ENCODE data around the gene TRAFD1. TPM values are rescaled to one million over a fixed set of nuclear protein-coding genes. Genes with fewer than 3 reads are reported as not detected.

The TRAFD1 gene
- total and polyA plus RNA-seq, 2 of the 13 experiments (the other 11 are each of a cell fraction or from before 2014, with no cell fraction given): 9.5 to 20.9 TPM

DNA sequence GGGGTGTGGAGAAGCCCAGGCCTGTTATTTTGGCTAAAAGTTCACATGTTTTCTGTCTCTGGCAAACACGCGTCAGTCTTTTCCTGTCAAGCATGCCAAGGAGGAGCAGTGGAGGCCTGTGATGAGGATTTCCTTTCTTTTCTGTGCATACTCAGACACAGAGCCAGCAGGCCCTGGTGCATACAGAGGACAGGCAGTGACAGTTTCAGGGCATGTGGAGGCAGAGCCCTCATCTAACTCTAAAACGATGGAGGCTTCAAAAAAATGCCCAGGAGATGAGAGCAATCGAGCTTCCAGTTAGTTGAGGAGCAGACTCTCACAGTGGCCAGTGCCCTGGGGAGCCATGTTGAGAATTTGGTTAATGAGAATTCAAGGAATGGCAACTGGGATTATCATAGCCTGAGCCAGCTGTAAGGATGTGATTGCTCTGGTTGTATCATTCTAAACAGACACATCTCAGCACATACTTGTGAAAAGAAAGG lies 66.5 kb downstream of the TRAFD1 start (continued):
- TF ChIP-seq, protein P1, sequence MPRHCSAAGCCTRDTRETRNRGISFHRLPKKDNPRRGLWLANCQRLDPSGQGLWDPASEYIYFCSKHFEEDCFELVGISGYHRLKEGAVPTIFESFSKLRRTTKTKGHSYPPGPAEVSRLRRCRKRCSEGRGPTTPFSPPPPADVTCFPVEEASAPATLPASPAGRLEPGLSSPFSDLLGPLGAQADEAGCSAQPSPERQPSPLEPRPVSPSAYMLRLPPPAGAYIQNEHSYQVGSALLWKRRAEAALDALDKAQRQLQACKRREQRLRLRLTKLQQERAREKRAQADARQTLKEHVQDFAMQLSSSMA (CRISPR knock-in tag; IDR thresholded peaks at IDR 0.05): no peak
- no peak for TF ChIP-seq CREM (IDR thresholded peaks at IDR 0.05)
- TF ChIP-seq CREM (CRISPR knock-in tag; IDR thresholded peaks at IDR 0.05): no peak
- TF ChIP-seq, protein P2, sequence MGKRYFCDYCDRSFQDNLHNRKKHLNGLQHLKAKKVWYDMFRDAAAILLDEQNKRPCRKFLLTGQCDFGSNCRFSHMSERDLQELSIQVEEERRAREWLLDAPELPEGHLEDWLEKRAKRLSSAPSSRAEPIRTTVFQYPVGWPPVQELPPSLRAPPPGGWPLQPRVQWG (CRISPR knock-in tag; IDR thresholded peaks at IDR 0.05; ENCODE audit: borderline replicate concordance, low read depth): no peak

DNA sequence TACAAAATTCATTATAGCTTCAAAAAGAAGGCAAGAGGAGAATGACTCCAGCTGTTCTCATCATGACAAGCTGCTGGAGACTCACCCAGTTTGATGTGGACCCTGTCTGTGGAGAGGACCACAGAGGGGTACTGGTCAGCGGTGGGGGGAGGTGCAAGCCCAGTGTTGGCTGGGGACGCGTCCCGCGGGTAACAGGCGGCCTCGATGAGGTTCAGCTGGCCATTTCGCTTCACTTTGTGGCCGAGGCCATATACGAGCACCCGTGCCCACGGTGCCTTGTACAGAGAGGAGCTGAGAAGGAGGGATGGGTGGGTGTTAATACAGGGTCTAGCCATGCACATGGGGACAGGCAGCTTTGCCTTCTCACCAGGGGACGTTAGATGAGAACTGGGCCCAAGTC lies 67.1 kb downstream of the TRAFD1 start:
- WGBS (ENCODE audit: low lambda C conversion rate): 96% methylated on average over 13 of the region's 13 CpGs
- no peak for DNase-seq (ENCODE audit: low spot score)
- no peak for FAIRE-seq
- POLR2A ChIA-PET: no interaction called here
- in situ Hi-C loops (cut with HindIII; ENCODE audit: extremely low pct_ligation_motif_present, low pct_unique_long_range_greater_than_20kb): no loop called here
- ATAC-seq: no peak
- Histone ChIP-seq H3K79me2 (ENCODE audit: insufficient read depth, low read length) (no peaks in the 10 kb centered on the region), H3K27ac (ENCODE audit: extremely low read length, insufficient read depth, low read length) (no peak overlapping the region), H3K36me3 (replicated peaks in 1 of 2; ENCODE audit: control insufficient read depth in 1 of 2, insufficient read depth in 2 of 2, low read length in 2 of 2) (peaks cover 5 to 44% of the 10 kb centered on the region in 2 experiments; a peak in 4 of 5 replicates), H3K9me3 (ENCODE audit: low read length) (no peaks in the 10 kb centered on the region), H4K20me1 (ENCODE audit: insufficient read depth, low read length) (no peaks in the 10 kb centered on the region), H3K4me2 (ENCODE audit: low read depth, low read length) (no peak overlapping the region), H3K9ac (ENCODE audit: insufficient read depth, low read depth, low read length) (no peak overlapping the region), H2AFZ (ENCODE audit: low read length) (no peak overlapping the region), H3K4me1 (ENCODE audit: insufficient read depth, low read length) (peaks cover 9% of the 10 kb centered on the region), H3K27me3 (ENCODE audit: control insufficient read depth in 1 of 2, insufficient read depth in 2 of 2, low read length in 2 of 2) (no peaks in the 10 kb centered on the region), H3K4me3 (replicated peaks in 1 of 3; ENCODE audit: insufficient read depth in 1 of 3, low read depth in 2 of 3, low read length in 3 of 3) (no peak overlapping the region)
- BruUV-seq (replicated peaks): no TSS peak
- intact Hi-C loops (cut with micrococcal nuclease; ENCODE audit: unreplicated experiment): no loop called here
- CTCF ChIA-PET (ENCODE audit: low intra/inter-chr PET ratio, low total read pairs): no interaction called here
- TF ChIP-seq ZNF569 (CRISPR knock-in tag; IDR thresholded peaks at IDR 0.05; ENCODE audit: borderline replicate concordance): no peak
- no peak for TF ChIP-seq PHF21A (CRISPR knock-in tag; IDR thresholded peaks at IDR 0.05)
- TF ChIP-seq, protein P3, sequence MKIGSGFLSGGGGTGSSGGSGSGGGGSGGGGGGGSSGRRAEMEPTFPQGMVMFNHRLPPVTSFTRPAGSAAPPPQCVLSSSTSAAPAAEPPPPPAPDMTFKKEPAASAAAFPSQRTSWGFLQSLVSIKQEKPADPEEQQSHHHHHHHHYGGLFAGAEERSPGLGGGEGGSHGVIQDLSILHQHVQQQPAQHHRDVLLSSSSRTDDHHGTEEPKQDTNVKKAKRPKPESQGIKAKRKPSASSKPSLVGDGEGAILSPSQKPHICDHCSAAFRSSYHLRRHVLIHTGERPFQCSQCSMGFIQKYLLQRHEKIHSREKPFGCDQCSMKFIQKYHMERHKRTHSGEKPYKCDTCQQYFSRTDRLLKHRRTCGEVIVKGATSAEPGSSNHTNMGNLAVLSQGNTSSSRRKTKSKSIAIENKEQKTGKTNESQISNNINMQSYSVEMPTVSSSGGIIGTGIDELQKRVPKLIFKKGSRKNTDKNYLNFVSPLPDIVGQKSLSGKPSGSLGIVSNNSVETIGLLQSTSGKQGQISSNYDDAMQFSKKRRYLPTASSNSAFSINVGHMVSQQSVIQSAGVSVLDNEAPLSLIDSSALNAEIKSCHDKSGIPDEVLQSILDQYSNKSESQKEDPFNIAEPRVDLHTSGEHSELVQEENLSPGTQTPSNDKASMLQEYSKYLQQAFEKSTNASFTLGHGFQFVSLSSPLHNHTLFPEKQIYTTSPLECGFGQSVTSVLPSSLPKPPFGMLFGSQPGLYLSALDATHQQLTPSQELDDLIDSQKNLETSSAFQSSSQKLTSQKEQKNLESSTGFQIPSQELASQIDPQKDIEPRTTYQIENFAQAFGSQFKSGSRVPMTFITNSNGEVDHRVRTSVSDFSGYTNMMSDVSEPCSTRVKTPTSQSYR (CRISPR knock-in tag; IDR thresholded peaks at IDR 0.05; ENCODE audit: borderline replicate concordance): no peak
- TF ChIP-seq, protein P4, sequence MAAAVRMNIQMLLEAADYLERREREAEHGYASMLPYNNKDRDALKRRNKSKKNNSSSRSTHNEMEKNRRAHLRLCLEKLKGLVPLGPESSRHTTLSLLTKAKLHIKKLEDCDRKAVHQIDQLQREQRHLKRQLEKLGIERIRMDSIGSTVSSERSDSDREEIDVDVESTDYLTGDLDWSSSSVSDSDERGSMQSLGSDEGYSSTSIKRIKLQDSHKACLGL (CRISPR knock-in tag; IDR thresholded peaks at IDR 0.05): no peak
- TF ChIP-seq, protein P5, sequence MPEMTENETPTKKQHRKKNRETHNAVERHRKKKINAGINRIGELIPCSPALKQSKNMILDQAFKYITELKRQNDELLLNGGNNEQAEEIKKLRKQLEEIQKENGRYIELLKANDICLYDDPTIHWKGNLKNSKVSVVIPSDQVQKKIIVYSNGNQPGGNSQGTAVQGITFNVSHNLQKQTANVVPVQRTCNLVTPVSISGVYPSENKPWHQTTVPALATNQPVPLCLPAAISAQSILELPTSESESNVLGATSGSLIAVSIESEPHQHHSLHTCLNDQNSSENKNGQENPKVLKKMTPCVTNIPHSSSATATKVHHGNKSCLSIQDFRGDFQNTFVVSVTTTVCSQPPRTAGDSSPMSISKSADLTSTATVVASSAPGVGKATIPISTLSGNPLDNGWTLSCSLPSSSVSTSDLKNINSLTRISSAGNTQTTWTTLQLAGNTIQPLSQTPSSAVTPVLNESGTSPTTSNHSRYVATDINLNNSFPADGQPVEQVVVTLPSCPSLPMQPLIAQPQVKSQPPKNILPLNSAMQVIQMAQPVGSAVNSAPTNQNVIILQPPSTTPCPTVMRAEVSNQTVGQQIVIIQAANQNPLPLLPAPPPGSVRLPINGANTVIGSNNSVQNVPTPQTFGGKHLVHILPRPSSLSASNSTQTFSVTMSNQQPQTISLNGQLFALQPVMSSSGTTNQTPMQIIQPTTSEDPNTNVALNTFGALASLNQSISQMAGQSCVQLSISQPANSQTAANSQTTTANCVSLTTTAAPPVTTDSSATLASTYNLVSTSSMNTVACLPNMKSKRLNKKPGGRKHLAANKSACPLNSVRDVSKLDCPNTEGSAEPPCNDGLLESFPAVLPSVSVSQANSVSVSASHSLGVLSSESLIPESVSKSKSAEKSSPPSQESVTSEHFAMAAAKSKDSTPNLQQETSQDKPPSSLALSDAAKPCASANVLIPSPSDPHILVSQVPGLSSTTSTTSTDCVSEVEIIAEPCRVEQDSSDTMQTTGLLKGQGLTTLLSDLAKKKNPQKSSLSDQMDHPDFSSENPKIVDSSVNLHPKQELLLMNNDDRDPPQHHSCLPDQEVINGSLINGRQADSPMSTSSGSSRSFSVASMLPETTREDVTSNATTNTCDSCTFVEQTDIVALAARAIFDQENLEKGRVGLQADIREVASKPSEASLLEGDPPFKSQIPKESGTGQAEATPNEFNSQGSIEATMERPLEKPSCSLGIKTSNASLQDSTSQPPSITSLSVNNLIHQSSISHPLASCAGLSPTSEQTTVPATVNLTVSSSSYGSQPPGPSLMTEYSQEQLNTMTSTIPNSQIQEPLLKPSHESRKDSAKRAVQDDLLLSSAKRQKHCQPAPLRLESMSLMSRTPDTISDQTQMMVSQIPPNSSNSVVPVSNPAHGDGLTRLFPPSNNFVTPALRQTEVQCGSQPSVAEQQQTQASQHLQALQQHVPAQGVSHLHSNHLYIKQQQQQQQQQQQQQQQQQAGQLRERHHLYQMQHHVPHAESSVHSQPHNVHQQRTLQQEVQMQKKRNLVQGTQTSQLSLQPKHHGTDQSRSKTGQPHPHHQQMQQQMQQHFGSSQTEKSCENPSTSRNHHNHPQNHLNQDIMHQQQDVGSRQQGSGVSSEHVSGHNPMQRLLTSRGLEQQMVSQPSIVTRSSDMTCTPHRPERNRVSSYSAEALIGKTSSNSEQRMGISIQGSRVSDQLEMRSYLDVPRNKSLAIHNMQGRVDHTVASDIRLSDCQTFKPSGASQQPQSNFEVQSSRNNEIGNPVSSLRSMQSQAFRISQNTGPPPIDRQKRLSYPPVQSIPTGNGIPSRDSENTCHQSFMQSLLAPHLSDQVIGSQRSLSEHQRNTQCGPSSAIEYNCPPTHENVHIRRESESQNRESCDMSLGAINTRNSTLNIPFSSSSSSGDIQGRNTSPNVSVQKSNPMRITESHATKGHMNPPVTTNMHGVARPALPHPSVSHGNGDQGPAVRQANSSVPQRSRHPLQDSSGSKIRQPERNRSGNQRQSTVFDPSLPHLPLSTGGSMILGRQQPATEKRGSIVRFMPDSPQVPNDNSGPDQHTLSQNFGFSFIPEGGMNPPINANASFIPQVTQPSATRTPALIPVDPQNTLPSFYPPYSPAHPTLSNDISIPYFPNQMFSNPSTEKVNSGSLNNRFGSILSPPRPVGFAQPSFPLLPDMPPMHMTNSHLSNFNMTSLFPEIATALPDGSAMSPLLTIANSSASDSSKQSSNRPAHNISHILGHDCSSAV (CRISPR knock-in tag; IDR thresholded peaks at IDR 0.05; ENCODE audit: borderline replicate concordance): no peak
